GM12864 (cell line): ENCODE results near the gene RNPEPL1.

Source experiments
- DNase-seq: peaks from one replicate; pipeline ENCODE4 v3.0.0-alpha.2; 2011; ENCODE audit warnings: low read depth
- H3K4me3 ChIP-seq: 2 replicates; pipeline ENCODE4 v1.5.1; 2011; ENCODE audit warnings: mild to moderate bottlenecking, low read depth, low read length, control low read depth
- CTCF ChIP-seq: IDR thresholded peaks from 2 replicates; pipeline ENCODE4 v1.5.1; 2011; ENCODE audit warnings: low read depth, mild to moderate bottlenecking, moderate library complexity, low read length, control low read depth, inconsistent platforms; ENCODE audit errors: missing control alignments

Gene RNPEPL1

GRCh38 chr2:240539906-240540305, 28.4 kb upstream of the RNPEPL1 start:
- H3K4me3 ChIP-seq, result no peak overlapping the region
- no peak for DNase-seq
- no peak for TF ChIP-seq CTCF

- no peak for TF ChIP-seq CTCF
- H3K4me3 ChIP-seq, result no peak overlapping the region
- no peak for DNase-seq
Measured at GRCh38 chr2:240551288-240551687, 17.0 kb upstream of the RNPEPL1 start.

- no peak for TF ChIP-seq CTCF
Measured at GRCh38 chr2:240551811-240552210, 16.5 kb upstream of the RNPEPL1 start.

GRCh38 chr2:240553956-240554480, 14.3 kb upstream of the RNPEPL1 start:
- DNase-seq, result no peak
- no peak for TF ChIP-seq CTCF

More at GRCh38 chr2:240551811-240552210, 16.5 kb upstream of the RNPEPL1 start:
- H3K4me3 ChIP-seq, result no peak overlapping the region
- no peak for DNase-seq

GRCh38 chr2:240554767-240555493, 13.4 kb upstream of the RNPEPL1 start:
- TF ChIP-seq CTCF, result no peak
- no peak for DNase-seq
- H3K4me3 ChIP-seq, result no peak overlapping the region

More at GRCh38 chr2:240553956-240554480, 14.3 kb upstream of the RNPEPL1 start:
- H3K4me3 ChIP-seq, result no peak overlapping the region

GRCh38 chr2:240555541-240556250, 12.6 kb upstream of the RNPEPL1 start:
- TF ChIP-seq CTCF, result no peak
- H3K4me3 ChIP-seq, result no peak overlapping the region
- DNase-seq, result no peak
